Measurements from ENCODE around the gene C6orf141.

C6orf141 gene

GRCh38 chr6:49540614-49541013 is 9.9 kb upstream of the C6orf141 start:
- DNase-seq = no peak

- no peak for DNase-seq
Observed at GRCh38 chr6:49541210-49541724, 9.2 kb upstream of the C6orf141 start.

DNA sequence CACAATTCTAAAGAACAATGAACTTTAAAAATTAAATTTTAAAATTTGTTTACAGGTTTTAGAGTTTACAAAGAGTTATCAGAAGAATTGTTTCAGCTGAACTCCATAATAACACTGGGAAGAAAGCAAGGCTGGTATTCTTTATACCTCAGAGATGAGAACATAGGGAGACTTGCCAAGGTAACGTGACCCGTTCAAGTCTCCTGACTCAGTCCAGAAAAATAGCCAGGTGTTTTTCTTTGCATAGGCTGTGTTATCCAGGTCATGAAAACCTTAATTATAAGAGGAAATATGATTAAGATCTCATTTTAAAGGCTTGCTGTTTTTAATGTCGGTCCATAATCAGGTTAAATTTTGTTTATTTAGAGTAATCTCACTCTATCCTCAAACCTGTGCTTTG is 8.5 kb upstream of the C6orf141 start:
- DNase-seq = no peak

DNA sequence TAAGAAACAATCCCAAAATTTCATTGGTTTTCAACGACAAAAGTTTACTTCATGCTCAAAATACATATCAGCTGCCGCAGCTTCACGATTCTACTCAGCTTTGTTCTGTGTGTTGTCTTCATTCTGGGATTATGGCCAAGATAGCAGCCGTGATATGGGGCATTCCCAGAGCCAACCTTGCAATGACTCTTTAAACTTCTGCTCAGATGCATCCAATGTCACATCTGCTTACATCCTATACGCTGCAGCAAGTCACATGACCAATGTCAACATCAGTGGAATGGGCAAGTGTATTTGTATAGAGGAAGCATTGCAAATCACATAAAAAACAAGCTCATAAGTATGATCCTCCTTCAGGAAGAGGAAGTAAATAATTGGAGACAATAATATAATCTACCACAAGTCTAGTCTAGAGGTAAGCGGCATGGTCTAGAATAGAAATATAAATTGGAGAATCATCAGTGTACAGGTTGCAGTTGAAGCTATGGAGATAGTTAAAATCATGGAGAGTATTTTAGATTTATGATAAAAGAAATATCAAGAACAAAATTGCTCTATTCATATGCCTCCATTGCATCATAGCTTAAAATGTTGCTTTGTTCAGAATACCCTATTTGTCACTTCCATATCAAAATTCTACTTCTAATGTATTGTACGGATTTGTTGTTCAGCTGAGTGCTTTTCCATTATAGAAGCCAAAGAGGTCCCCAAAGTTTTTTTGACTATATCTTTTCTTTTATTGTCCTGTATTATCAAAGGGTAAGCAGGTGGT is 7.2 kb upstream of the C6orf141 start:
- no peak for DNase-seq

GRCh38 chr6:49546331-49546730 is 4.1 kb upstream of the C6orf141 start:
- DNase-seq = no peak

- DNase-seq = no peak
Observed at GRCh38 chr6:49548613-49549304, 1.7 kb upstream of the C6orf141 start.

DNA sequence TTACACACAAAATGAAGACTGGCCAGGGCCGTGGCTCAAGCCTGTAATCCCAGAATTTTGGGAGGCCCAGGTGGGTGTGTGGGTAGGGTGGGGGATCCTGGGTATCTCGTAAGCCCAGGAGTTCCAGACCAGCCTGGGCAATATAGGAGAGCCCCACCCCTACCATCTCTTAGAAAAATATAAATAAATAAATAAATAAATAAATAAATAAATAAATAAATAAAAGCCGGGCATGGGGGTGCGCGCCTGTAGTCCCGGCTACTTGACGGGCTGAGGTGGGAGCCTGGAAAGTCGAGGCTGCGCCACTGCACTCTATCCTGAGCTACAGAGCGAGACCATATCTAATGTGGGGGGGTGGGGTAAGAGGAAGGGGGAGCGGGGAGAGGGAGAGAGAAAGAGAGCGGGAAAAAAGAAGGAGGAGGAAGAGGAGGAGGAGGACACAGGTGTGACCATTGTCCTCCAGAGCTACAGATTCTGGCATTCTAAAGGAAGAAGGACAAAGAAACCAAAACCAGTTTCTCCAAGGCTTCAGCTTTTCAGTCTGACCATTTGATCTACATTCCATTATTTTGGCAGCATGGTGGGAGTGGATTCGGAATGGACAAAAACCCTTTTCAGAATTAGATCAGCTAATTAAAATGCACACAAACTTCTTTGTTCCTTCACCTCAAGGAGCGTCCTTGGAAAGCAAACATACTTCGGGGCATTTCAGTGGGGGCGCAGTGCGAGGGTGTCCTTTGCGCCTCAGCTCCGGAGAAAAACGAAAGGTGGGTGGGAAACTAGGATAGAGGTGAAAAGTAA is 577 bp upstream of the C6orf141 start:
- DNase-seq = no peak

DNA sequence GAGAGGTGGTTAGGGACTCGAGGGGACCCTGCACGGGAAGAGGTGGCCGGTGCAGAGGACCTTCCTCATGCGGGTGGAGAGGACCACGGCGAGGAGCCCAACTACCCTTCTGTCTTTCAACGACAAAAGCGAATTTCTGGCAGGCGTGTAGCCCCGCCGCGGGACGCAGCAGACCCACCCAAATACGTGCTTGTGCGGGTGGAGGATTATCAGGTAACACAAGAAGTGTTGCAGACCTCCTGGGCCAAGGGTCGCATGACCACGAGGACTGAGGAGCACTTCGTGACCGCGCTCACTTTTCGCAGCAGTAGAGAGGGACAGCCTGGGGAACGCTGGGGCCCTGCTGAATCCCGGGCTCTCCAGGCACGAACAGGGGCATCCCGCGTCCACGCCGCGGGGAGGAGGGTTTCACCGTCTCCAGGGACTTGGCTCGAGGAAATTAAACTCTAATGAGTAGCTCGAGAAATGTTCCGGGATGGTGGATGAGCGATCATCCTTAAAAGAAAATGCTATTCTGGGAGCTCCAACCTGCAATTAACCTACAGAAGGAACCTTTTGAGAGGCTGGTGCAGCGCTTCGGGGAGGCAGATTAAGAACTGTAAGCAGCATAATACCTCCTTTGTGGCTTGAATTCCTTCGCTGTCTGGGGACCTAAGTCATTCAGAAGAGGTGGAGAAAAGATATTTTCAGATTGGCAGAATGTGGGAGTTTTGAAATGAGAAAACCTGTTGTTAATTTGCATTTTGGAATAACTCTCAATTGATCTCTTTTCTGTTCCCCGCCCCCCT is 804 bp downstream of the C6orf141 start:
- peak; percentile 23 for DNase-seq

DNA sequence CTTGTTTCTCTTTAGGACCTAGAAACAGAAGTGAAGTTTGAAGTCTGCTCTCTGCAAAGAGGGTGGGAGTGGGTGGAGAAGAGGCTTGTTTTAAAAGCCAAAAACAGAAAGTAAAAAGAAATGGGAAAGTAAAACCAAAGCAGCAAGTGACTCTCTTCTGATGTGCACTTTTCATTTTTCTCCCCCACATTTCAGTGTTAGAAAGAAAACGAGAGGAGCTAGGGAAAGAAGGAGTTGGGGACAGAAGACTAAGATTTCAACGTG is 1.3 kb downstream of the C6orf141 start:
- no peak for DNase-seq

GRCh38 chr6:49552596-49552995 is 2.1 kb downstream of the C6orf141 start:
- no peak for DNase-seq

DNA sequence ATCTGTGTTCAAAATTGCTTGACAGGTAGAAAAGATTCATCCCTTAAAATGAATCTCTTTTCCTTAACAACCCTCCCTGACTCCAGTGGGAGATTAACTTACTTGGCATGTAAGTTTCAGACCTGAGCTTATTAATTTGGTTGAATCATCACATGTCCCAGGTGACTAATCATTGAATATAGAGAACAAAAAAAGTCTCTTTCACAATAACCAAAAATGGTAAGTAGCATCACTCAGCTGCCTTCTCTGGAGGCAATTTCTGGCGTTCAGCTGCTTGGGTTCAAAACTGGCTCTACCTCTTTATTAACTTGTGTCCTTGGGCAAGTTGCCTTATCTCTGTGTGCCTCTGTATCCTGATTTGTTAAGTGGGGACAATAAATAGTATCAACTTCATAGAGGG is 2.9 kb downstream of the C6orf141 start:
- DNase-seq = no peak

GRCh38 chr6:49555951-49556350 is 5.5 kb downstream of the C6orf141 start:
- no peak for DNase-seq

DNA sequence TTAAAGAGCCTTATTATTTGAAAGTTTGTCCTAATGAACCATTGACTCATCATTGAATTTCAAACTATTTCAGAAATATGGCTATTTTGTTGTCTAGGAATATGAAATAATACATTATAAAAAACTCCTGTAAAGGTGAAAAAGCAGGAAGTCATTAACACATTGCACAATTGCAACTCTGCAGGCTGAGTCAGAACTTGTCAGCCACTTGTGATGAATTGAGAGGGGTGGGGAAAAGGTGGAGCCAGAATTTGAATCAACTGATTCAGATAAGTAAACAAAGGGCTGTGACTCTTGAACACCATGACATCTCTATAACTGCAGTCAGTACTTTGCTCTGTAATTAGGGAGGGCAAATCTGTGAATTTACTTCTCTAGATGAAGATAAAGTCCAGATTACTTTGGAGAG is 6.0 kb downstream of the C6orf141 start:
- DNase-seq = no peak

GRCh38 chr6:49557177-49557576 is 6.7 kb downstream of the C6orf141 start:
- DNase-seq = no peak

GRCh38 chr6:49558238-49558637 is 7.8 kb downstream of the C6orf141 start:
- DNase-seq = no peak

DNA sequence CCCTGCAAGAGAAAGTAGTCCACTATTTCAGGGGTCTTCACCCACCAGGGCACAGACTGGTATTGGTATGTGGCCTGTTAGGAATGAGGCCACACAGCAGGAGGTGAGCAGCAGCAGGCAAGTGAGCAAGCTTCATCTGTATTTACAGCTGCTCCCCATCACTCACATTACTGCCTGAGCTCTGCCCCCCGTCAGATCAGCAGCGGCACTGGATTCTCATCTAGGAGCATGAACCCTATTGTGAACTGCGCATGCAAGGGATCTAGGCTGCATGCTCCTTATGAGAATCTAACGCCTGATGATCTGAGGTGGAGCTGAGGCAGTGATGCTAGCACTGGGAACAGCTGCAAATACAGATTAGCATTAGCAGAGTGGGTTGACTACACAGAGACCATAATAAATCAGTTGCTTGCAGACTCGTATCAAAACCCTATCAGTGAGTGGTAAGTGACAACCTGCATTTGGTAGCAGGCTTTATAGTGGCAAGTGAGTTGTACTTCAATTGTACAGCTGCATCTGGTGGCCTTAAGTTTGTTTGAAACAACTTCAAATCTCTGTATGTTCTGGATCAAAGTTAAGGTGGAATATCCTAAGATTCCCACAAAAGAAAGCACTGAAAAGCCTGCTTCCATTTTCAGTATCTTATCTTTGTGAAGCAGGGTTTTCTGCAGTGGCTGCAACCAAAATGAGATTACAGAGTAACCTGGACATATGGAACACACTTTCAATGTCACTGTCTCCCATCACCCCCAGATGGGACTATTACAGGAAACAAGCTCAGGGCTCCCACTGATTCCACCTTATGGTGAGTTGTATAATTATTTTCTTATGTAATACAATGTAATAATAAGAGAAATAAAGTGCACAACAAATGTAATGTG is 12.8 kb downstream of the C6orf141 start:
- DNase-seq = peak; percentile 11

DNA sequence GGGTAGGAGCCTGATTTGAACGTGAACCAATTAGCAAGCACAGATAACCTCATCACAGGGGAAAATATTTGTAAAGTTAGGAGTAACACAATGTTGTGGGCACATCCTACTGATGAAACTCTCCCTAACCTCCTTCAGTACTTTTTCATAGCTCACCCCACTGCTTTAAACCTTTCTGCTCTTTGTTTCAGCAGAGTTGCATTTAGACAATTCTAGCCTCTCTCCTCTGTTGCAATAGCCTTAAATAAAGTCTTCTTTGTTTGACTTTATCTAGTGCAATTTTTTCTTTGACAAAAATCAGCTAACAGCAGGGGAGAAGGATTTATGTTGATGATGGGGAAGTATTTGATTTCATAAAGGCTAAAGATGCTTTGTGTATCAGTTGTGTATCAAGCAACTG is 14.1 kb downstream of the C6orf141 start:
- DNase-seq = no peak

GRCh38 chr6:49565261-49565660 is 14.8 kb downstream of the C6orf141 start:
- no peak for DNase-seq

DNA sequence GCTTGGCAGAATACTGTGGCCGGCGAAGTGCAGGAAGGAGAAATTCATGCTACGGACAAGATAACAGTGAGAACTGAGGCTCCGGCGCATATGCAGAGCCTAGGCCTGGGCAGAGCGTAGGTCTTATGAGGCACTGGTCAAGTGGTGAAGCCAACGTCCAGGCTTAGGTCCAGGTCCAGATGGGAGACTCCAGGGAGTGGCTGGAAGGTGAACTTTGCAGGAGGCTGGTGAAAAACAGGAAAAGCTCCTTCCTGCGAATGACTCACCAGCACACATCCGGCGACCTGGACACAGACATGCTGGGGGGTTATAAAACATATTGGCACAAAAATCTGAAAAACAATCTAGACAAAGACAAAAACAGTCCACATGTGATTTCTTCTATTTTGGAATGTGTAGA is 15.4 kb downstream of the C6orf141 start:
- no peak for DNase-seq

GRCh38 chr6:49570474-49571079 is 20.1 kb downstream of the C6orf141 start:
- DNase-seq = no peak

GRCh38 chr6:49576618-49577017 is 26.1 kb downstream of the C6orf141 start:
- no peak for DNase-seq

DNA sequence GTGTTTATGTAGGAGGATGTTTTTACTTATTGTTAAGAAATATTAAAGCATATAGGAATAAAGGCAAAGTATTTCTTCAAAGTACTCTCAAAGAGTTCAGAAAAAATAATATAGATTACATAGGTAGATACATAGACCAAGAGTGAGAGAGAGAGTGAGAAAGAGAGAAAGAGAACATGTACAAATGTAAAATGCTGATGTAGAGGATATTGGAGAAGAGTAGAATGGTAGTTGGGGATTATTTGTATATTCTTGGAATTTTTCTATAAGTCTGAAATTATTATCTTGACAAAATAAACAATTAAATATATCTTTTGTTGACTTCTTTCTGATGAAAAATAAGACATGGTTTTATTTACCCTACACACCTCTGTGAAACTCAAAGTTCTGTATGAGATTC is 29.2 kb downstream of the C6orf141 start:
- DNase-seq = no peak

All from hematopoietic multipotent progenitor cell treated with erythropoietin and hydrocortisone succinate and interleukin-3 and kit ligand, for 8 days (in vitro differentiated cells).